Measurements from ENCODE around the gene TMEM26.
"Not testable (repeated sequence)": the region's sequence is repeated elsewhere in the genome, so short reads cannot be mapped to it uniquely, and the experiment has no call there.

TMEM26 gene

DNA sequence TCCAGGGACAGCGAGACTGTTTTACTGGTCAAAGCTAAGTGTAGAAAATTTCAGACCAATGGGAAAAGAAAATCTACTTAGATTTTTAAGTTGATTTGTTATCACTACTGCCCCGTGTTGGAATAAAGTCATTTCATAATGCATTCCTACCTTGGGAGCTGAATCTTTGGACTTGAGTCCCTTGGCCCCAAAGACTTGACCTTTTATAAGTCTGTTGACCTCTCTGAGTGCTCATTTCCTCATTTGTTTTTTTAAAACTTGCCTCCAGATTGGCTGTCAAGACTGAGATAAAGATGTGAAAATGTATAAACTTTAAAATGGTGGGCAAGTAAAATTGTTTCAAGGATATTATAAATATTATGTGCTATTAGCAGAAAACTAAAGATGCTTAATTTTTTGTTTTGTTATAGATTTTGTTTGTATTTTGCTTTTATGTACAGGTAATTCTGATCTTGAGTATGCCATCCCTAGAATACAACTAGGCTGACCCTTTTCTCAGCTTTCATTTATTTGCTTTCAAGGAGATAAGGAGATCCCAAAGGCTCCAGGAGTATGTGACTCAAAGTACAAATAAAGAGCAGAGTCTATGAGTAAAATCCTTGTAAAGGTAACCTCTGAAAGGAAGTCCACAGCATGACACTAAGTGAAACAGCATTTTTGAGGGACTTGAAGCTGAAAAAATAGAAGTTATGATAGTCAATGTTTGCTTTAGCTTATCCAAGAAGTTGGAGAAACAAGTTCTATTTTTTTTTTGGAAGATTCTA lies 54.6 kb downstream of the TMEM26 start:
- no peak for DNase-seq

DNA sequence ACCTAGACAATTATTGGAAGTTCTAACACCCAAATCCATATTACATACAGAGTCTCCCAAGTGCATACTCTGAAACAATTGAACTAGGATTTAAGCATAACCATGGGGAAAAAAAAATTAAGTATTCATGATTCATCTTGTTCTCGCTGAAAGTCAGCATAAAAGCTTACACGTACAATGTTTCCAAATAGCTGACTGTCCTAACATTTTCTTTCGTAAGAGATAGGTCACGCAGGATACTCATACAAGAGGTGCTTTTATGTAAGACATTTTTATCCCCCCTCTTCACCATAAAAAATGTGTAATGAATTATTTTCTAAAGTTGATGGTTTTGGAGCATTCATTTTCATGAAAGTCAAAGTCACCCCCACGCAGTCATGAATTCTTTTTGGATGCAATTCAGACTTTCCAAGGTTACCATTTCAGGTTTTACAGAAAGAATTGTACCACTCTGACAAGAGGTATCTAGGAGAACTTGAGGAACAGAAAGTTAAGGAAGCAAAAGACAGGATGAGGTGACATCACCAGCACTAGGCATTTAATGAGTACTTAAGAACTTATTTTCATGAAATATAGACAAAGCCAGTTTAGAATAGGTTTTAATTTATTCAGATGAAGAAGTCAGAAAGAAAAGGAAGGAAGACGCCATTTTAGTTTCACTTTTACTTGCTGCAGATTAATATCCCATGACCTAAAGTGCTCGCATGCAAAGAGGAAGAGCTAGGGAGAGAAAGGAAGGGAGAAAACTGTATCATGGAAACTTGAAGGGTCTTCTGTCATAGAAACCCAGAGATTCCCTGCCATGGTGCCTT lies 55.8 kb downstream of the TMEM26 start:
- DNase-seq: peak; percentile 12

DNA sequence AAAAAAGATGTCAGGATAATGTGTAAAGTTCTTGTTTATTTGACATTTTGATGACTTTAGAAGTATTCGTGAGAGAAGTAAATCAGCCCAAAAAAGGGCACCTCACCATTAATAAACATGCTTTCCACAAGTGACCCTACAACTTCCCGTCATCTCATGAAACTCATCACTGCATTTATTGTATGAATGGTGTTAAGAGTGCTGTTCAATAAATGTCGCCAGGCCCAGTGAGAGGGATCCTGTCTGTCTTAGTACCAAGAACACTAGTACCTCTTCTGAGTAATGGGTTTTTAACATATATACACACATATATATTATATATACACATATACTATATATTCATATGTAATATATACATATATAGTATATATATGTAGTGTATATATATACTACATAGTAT lies 61.9 kb downstream of the TMEM26 start:
- no peak for DNase-seq

DNA sequence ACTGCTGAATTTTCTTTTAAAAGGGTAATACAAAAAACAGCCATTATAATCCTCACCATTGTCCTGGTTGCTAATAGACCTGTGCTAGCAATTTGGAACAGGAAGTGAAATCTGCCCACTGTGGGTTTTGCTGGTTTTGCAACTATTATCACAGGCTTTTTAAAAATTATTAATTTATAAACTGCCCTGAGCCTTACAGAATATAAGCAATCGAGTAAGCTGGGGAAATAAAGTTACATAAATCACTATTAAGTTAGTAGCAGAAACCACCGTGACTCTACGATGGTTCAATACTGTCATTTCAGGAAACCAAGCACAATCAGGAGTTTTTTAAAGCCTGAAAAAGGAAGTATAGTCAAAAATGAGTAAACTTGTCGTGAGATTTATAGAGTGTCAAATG lies 62.3 kb downstream of the TMEM26 start:
- no peak for DNase-seq

DNA sequence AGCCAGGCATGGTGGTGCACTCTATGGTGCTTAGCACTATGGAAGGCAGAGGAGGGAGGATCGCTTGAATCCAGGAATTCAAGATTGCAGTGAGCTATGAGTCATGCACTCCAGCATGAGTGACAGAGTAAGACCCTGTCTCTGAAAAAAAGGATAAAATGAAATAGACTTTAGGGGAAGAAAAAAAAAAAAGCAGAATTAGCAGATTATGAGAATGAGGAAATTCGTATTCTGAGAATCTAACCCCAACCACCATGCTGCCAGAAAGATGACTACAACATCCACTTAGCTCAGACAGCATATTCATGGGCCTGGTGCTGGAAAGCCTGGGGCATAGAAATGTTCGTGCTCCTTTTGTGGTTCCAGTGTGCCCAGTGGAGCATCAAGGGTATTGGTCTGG lies 63.3 kb downstream of the TMEM26 start:
- DNase-seq: no peak

DNA sequence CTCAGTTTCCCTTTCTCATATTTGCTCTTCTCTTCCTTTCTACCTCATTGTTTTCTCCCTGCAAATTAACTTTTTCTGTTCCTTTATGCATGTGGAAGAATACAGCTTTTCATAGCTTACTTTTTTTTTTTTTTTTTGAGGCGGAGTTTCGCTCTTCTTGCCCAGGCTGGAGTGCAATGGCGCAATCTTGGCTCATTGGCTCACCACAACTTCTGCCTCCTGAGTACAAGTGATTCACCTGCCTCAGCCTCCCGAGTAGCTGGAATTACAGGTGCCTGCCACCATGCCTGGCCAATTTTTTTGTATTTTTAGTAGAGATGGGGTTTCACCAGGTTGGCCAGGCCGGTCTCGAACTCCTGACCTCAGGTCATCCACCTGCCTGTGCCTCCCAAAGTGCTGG lies 64.2 kb downstream of the TMEM26 start:
- DNase-seq: not testable (repeated sequence)

DNA sequence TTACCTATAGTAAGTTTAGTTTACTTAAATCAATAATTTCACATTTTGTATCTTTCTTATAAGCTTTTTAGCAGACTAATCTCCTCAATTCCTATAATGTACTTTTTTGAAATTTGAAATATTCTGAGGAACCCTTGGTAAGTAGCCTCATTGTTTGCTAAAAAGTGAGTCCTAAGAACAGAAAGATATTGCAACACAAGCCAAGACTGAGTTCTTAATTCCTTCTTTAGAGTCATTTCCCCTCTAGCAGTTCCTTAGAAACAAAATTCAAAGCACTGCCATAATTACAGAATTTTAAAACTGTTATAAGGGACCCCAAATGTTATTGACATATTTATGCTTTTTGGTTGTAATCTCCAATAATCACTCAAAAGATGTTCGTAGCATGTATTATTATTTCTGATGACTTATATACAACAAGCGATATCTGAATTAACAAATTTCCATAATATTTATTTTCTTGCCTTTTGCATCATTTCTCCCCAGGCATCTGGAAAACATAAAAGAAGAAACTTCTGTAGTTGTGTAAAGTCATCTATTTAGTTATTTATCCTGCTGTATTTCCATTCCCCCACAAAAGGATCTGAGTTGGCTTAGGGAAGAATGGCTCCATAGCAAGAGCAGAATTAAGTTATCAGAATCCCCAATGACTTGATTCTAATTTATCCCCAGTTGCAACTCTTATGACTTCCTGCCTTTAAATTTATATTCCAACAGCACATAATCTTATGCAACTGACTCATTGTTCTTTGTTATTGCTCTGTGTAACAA lies 67.8 kb downstream of the TMEM26 start:
- DNase-seq: no peak

DNA sequence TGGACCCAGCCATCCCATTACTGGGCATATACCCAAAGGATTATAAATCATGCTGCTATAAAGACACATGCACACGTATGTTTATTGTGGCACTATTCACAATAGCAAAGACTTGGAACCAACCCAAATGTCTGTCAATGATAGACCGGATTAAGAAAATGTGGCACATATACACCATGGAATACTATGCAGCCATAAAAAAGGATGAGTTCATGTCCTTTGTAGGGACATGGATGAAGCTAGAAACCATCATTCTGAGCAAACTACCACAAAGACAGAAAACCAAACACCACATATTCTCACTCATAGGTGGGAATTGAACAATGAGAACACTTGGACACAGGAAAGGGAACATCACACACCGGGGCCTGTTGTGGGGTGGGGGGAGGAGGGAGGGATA lies 72.0 kb downstream of the TMEM26 start:
- not testable (repeated sequence) for DNase-seq

DNA sequence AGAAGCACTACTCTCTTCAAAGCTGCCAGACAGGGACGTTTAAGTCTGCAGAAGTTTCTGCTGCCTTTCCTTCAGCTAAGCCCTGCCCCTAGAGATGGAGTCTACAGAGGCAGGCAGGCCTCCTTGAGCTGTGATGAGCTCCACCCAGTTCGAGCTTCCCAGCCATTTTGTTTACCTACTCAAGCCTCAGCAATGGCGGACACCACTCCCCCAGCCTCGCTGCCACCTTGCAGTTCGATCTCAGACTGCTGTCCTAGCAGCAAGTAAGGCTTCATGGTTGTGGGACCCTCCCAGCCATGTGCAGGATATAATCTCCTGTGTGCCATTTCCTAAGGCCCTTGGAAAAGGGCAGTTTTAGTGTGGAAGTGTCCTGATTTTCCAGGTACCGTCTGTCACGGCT lies 74.3 kb downstream of the TMEM26 start:
- DNase-seq: no peak

DNA sequence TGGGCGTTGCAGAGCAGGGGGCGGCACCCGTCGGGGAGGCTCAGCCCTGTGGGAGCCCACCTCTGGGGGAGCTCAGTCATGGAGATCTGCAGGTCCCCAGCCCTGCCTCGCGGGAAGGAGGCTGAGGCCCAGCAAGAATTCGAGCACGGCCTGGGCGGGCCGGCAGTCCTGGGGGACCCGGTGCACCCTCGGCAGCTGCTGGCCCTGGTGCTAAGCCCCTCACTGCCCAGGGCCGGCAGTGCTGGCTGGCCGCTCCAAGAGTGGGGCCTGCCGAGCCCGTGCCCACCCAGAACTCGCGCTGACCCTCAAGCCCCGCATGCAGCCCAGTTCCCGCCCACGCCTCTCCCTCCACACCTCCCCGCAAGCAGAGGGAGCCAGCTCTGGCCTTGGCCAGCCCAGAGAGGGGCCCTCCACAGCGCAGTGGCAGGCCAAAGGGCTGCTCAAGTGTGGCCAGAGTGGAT lies 76.2 kb downstream of the TMEM26 start:
- DNase-seq: no peak

DNA sequence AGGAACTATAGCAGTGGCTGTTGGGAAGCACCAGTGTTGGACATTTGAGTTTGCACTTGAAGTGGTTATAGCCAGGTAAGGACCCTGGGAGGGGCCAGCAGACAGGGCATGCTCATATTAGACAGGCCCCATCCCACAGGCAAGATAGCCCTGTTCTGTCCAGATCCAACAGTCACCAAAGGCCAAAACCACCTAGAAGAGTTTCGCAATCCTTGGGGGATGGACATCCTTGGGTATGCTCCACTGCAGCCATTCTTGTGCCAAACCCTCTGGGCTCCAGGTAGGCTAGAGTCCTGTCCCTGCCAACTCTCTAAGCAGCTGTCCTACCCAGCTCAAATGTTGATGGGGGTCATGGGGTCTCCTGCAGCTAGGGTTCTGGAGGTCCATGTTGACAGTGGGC lies 76.8 kb downstream of the TMEM26 start:
- no peak for DNase-seq

DNA sequence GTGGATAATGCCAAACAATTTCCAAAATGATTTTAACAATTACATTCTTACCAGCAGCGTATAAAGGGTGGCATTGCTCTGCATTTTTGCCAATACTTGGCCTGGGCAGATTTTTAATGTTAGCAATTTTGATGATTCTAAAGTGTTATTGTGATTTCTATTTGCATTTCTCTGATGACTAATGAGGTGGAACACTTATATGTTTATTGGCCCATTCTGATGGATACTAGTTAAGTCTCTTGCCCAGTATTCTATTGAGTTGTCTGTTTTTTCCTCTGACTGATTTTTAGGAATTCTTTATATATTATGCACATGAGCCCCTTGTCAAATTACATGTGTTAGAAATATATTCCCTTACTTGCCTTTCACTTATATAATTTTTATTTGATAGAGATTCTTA lies 86.8 kb downstream of the TMEM26 start:
- DNase-seq: no peak

DNA sequence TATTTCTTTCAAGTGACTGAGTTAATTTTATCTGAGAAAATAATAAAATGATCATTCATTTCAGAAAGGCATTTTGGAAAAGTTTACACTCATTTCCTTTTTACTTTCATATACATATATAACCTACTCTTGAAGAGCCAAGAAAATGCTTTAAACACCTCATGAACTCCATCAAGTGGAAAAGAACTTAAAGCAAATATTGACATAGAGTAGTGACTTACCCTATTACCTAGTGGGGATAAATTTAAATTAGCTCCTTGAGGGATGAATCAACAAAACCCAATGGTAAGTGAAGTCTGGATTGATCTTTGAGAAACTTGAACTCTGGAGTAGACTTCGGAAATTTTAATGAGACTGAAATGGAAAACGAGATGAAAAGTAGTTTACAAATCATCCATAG lies 88.6 kb downstream of the TMEM26 start:
- no peak for DNase-seq

DNA sequence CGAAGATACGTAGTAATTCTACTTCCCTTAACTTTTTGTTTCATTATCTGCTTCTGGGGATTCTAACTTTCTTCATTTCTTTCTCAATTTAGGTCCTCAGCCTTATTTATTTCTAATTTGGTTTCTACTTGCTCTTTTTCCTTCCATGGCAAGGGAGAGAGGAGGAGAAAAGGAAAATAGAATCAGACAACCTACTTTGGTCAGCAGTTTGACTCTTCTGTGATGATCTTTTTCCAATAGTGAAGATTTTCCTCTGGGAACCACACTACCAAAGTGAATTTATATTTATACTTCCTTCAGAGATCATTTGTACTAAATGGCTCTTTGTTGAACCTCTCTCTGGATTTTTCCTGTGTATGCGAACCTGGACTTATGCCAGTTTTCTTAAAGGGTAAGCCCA lies 90.2 kb downstream of the TMEM26 start:
- no peak for DNase-seq

DNA sequence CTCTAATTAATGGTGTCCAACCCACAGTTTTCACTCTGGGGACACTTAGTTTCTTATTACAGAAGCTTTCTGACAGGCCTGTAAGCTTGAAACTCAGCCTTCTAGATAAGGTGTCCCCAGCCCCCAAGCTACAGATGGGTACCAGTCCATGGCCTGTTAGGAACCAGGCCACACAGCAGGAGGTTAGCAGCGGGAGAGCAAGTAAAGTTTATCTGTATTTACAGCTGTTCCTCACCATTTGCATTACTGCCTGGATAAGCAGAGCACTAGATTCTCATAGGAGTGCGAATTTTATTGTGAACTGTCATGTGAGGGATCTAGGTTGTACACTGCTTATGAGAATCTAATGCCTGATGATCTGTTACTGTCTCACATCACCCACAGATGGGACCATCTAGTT lies 93.7 kb downstream of the TMEM26 start:
- DNase-seq: no peak

DNA sequence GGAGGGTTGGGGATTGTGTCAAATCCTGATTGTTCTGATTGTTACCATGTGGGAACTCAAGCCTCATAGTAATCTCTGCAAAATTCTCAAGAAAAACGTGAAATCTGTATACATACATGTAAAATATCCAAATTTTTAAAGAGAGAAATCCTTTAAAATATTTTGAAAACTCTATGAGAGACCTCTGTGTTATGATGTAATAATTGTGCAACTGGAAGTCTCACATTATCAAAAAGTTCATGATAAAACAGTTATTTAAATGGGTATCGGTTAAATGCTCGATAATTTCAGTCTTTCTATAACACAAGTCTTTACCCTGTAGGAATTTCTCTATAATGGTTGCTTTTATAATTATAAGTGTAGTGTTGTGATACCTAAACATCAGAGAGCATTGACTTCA lies 95.5 kb downstream of the TMEM26 start:
- no peak for DNase-seq
